ENCODE data around the gene RAB6A.

Gene RAB6A

DNA sequence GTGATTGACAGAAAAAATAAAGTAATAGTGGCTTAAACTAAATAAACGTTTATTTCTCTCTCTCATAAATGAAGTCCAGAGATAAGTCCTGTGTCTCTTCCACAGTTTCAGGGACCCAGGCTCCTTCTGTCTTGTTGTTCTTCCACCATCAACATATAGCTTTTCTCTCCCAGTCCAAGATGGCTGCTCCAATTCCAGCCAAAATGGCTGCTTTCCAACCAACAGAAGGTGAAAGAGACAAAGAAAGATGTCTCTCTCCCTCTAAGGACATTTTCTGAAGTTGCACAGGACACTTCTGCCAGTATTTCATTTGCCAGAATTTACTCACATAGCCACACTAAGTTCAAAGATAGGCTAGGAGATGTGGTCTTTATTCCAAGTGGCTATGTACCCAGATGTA, 123.9 kb downstream of the RAB6A start:
- ChIA-PET CTCF (interaction anchor here (0.6 to 1.0 kb wide), 3 partner anchors 11 to 24 kb away, joined by 4 to 9 read pairs (median 4); no protein-coding TSS in a partner anchor), POLR2A (ENCODE audit: low non-redundant PET) (no interaction called here)
- DNase-seq (ENCODE audit: low spot score): no peak
- H3K27ac ChIP-seq: no peak overlapping the region
- TF ChIP-seq, protein P1, sequence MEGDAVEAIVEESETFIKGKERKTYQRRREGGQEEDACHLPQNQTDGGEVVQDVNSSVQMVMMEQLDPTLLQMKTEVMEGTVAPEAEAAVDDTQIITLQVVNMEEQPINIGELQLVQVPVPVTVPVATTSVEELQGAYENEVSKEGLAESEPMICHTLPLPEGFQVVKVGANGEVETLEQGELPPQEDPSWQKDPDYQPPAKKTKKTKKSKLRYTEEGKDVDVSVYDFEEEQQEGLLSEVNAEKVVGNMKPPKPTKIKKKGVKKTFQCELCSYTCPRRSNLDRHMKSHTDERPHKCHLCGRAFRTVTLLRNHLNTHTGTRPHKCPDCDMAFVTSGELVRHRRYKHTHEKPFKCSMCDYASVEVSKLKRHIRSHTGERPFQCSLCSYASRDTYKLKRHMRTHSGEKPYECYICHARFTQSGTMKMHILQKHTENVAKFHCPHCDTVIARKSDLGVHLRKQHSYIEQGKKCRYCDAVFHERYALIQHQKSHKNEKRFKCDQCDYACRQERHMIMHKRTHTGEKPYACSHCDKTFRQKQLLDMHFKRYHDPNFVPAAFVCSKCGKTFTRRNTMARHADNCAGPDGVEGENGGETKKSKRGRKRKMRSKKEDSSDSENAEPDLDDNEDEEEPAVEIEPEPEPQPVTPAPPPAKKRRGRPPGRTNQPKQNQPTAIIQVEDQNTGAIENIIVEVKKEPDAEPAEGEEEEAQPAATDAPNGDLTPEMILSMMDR (conservative IDR thresholded peaks at IDR 0.05; ENCODE audit: low read depth): no peak

DNA sequence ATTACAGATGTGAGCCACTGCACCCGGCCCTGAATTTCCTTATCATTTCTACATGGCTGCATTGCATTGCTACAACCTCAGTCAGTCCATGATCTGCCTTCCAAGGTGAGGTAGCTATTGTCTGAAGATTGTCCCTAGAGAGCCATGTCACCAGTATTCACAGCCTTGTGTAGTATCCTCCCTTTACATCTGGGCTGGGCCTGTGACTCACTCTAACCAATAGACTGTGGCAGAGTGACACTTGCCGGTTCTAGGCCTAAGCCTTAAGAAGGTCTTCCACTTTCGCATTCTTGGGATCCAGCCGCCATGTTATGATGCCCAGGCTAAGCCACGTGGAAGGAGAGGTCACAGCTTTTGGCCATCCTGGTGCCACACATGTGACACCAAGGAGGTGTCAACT, 124.6 kb downstream of the RAB6A start:
- ChIA-PET POLR2A (ENCODE audit: low non-redundant PET) (no interaction called here), CTCF (interaction anchor here (0.5 to 1.0 kb wide), 2 partner anchors 25 to 107 kb away, joined by 4 read pairs; no protein-coding TSS in a partner anchor)
- TF ChIP-seq, protein P1 (conservative IDR thresholded peaks at IDR 0.05; ENCODE audit: low read depth): no peak

DNA sequence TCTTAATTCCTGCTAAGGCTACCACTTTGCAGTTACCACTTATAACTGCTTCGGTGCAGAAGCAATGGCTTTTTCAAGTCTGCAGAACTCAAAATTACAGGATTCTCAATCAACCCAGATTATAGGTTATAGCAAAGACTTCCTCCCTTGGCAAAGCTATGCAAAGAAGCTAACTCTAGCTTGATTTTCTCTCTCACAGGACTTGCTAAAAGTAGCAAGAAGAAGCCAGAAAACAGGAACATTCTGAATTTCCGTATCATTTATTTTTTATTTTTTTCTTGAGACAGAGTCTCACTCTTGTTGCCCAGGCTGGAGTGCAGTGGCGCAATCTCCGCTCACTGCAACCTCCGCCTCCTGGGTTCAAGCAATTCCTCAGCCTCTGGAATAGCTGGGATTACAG, 125.2 kb downstream of the RAB6A start:
- no peak for DNase-seq (ENCODE audit: low spot score)
- ChIA-PET CTCF (no interaction called here), POLR2A (ENCODE audit: low non-redundant PET) (no interaction called here)
- H3K27ac ChIP-seq: no peak overlapping the region
- TF ChIP-seq, protein P1 (conservative IDR thresholded peaks at IDR 0.05; ENCODE audit: low read depth): no peak

More for the DNA sequence above, 124.6 kb downstream of the RAB6A start:
- no peak overlapping the region for H3K27ac ChIP-seq
- DNase-seq (ENCODE audit: low spot score): no peak

DNA sequence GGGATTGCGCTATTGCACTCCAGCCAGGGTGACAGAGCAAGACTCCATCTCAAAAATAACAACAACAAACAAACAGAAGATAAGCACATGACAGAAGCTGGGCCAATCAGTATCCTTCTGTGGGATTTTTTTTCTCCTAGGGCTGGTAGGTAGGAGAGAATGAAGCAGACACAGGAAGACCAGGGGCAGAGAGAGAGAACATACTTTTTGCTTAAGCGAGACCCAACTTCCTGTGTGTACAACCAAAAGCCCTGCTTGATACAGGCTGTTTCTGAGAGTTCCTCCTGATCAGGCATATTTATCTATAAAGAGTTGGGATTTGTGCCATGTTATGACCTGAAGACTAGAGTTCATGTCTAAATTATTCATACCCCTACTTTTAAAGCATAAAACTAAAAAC, 126.9 kb downstream of the RAB6A start:
- TF ChIP-seq, protein P1 (conservative IDR thresholded peaks at IDR 0.05; ENCODE audit: low read depth): no peak
- ChIA-PET CTCF (interaction anchor here (0.7 to 0.9 kb wide), 2 partner anchors 8 to 29 kb away, joined by 4 to 5 read pairs; no protein-coding TSS in a partner anchor), POLR2A (ENCODE audit: low non-redundant PET) (no interaction called here)
- DNase-seq (ENCODE audit: low spot score): no peak
- no peak overlapping the region for H3K27ac ChIP-seq

DNA sequence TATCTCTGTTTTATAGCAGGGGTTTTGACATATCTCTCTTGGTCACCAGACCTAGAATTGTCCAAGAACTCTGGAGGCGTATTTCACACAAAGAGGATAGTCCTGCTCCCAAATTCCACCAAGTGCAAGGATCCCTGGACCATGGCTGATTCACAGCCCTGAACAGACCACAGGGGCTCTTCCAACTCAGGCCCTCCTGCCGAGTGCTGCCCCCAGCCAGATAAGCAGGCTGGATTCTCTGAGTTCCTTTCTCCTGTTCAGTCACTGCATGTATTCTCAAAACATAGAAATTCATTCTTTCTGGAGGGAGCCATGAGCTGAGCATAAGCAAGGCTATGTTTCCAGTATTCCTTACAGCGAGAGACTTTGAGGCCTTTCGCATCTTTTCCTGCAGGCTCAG, 127.9 kb downstream of the RAB6A start:
- ChIA-PET CTCF (no interaction called here), POLR2A (ENCODE audit: low non-redundant PET) (no interaction called here)
- H3K27ac ChIP-seq: no peak overlapping the region
- no peak for DNase-seq (ENCODE audit: low spot score)
- TF ChIP-seq, protein P1 (conservative IDR thresholded peaks at IDR 0.05; ENCODE audit: low read depth): no peak

DNA sequence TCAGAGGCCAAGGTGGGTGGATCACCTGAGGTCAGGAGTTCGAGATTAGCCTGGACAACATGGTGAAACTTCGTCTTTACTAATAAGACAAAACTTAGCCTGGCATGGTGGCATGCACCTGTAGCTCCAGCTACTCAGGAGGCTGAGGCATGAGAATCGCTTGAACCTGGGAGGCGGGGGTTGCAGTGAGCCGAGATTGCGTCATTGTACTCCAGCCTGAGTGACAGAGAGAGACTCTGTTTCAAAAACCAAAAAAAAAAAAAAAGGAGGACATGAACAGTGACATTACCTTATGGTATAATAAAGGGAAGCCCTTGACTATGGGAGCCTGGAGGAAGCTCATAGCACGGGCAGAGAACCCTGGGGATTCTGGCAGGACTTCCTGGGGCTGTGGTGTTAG, 131.0 kb downstream of the RAB6A start:
- TF ChIP-seq, protein P1 (conservative IDR thresholded peaks at IDR 0.05; ENCODE audit: low read depth): no peak
- ChIA-PET CTCF (interaction anchor here (0.7 kb wide), 1 partner anchor 50 kb away, joined by 4 read pairs; no protein-coding TSS in a partner anchor), POLR2A (ENCODE audit: low non-redundant PET) (interaction anchor here (0.5 to 0.7 kb wide), 2 partner anchors 19 to 252 kb away, joined by 4 read pairs; no protein-coding TSS in a partner anchor)
- H3K27ac ChIP-seq: no peak overlapping the region
- no peak for DNase-seq (ENCODE audit: low spot score)

Measured in RWPE1 (cell line).